ENCODE data around the gene F12. TPM values are rescaled to one million over a fixed set of nuclear protein-coding genes. Genes with fewer than 3 reads are reported as not detected.

The F12 gene
- total and polyA plus RNA-seq, 2 experiments from 2014 or later: 0.43 to 1.8 TPM

DNA sequence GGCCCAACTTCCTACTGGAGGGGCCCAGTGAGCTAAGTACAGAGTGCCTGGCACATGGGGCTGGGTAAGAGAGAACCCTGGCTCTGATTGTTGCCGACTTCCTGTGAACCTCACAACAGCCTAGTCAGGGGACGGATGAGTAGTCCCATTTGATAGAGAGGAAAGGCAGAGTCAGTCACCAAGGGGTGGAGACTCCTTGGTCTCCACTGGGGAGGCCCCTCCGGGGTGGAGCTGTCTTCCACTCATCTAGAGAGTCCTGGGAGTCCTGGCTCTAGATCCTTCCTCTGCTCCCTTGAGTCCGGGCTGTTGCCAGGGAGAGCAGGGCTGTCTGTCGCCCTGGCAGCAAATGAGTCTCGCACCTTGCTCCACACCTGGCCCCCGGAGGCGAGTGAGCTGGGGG lies 25.1 kb upstream of the F12 start:
- Histone ChIP-seq H3K9ac (no peak overlapping the region), H3F3A (ENCODE audit: insufficient read depth) (no peaks in the 10 kb centered on the region), H3K9me3 (ENCODE audit: low read depth) (no peaks in the 10 kb centered on the region), H3K27me3 (replicated peaks; ENCODE audit: insufficient read depth) (no peaks in the 10 kb centered on the region), H2AFZ (no peak overlapping the region), H3K27ac (no peak overlapping the region), H3K4me2 (ENCODE audit: unreplicated experiment) (no peak overlapping the region), H3K36me3 (ENCODE audit: low read depth) (no peaks in the 10 kb centered on the region; the same call in 1 of the 2 replicates), H4K20me1 (ENCODE audit: insufficient read depth) (no peaks in the 10 kb centered on the region), H3K4me3 (no peak overlapping the region), H3K79me2 (ENCODE audit: insufficient read depth) (0 out of 2 replicates have a peak, but pooled peaks cover 3% of the 10 kb centered on the region), H3K9me2 (ENCODE audit: insufficient read depth) (no peaks in the 10 kb centered on the region), H3K4me1 (ENCODE audit: insufficient read depth) (no peaks in the 10 kb centered on the region)
- no peak for DNase-seq
- in situ Hi-C loops (cut with MboI): no loop called here
- TF ChIP-seq EZH2 (IDR thresholded peaks at IDR 0.05; ENCODE audit: insufficient read depth, poor library complexity, severe bottlenecking): no peak
- TF ChIP-seq EZH2phosphoT487 (IDR thresholded peaks at IDR 0.05; ENCODE audit: insufficient read depth, low read depth): no peak
- 92% methylated on average over 8 of the region's 8 CpGs for WGBS, 2 experiments (ENCODE audit: low coverage in 1 of 2, low lambda C conversion rate in 2 of 2, missing lambda C conversion rate in 2 of 2)

GRCh38 chr5:177433658-177434217 lies 24.4 kb upstream of the F12 start:
- no peak overlapping the region for H2AFZ ChIP-seq
- H3K9ac ChIP-seq: no peak overlapping the region
- H3K27me3 ChIP-seq (replicated peaks; ENCODE audit: insufficient read depth): no peaks in the 10 kb centered on the region
- H3K4me2 ChIP-seq (ENCODE audit: unreplicated experiment): no peak overlapping the region
- DNase-seq: no peak
- no peaks in the 10 kb centered on the region for H3K9me3 ChIP-seq (ENCODE audit: low read depth)
- 95% methylated on average over 21 to 27 of the region's 29 CpGs for WGBS, 2 experiments (ENCODE audit: low coverage in 1 of 2, low lambda C conversion rate in 2 of 2, missing lambda C conversion rate in 2 of 2)
- in situ Hi-C loops (cut with MboI): no loop called here
- no peaks in the 10 kb centered on the region; the same call in 1 of the 2 replicates for H3K36me3 ChIP-seq (ENCODE audit: low read depth)
- no peak overlapping the region for H3K4me3 ChIP-seq
- H3K79me2 ChIP-seq (ENCODE audit: insufficient read depth): peaks cover 10% of the 10 kb centered on the region
- no peak for TF ChIP-seq EZH2phosphoT487 (IDR thresholded peaks at IDR 0.05; ENCODE audit: insufficient read depth, low read depth)
- TF ChIP-seq EZH2 (IDR thresholded peaks at IDR 0.05; ENCODE audit: insufficient read depth, poor library complexity, severe bottlenecking): no peak
- no peaks in the 10 kb centered on the region for H4K20me1 ChIP-seq (ENCODE audit: insufficient read depth)
- no peaks in the 10 kb centered on the region for H3F3A ChIP-seq (ENCODE audit: insufficient read depth)
- H3K9me2 ChIP-seq (ENCODE audit: insufficient read depth): no peaks in the 10 kb centered on the region
- no peak overlapping the region for H3K27ac ChIP-seq
- no peaks in the 10 kb centered on the region for H3K4me1 ChIP-seq (ENCODE audit: insufficient read depth)

DNA sequence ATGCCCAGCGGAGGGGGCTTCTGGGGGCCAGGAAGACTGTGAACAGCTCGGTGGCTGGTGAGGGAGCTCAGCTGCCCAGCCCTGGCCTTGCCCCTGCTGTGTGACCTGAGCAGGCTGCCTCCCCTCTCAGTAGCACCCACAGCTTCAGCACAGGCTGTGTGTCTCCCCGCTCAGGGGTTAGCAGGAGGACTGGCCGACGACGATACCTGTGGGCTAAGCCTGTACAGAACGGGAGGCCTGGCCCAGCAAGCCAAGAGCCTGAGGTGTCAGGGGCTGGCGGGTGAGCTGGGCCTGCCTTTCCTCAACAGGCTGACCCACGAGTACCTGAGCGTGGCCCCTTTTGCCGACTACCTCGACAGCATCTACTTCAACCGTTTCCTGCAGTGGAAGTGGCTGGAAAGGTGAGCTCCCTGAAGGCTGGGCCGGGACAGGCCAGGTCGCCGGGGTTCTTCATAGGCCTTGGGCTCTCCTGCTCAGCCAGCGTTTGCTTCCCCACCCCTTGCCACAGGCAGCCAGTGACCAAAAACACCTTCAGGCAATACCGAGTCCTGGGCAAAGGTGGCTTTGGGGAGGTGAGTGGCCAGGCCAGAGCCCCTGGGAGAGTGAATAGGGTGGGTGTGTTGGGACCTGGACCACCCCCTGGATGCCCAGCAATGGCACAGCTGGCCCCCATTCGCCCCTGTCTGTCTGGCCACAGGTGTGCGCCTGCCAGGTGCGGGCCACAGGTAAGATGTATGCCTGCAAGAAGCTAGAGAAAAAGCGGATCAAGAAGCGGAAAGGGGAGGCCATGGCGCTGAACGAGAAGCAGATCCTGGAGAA lies 23.7 kb upstream of the F12 start:
- in situ Hi-C loops (cut with MboI): no loop called here
- H3K79me2 ChIP-seq (ENCODE audit: insufficient read depth): peaks cover 16% of the 10 kb centered on the region
- H4K20me1 ChIP-seq (ENCODE audit: insufficient read depth): no peaks in the 10 kb centered on the region
- no peaks in the 10 kb centered on the region for H3K9me3 ChIP-seq (ENCODE audit: low read depth)
- WGBS, 2 experiments (ENCODE audit: low coverage in 1 of 2, low lambda C conversion rate in 2 of 2, missing lambda C conversion rate in 2 of 2): 93 to 94% methylated on average over 21 to 25 of the region's 25 CpGs
- H3F3A ChIP-seq (ENCODE audit: insufficient read depth): no peaks in the 10 kb centered on the region
- no peaks in the 10 kb centered on the region for H3K27me3 ChIP-seq (replicated peaks; ENCODE audit: insufficient read depth)
- H3K27ac ChIP-seq: no peak overlapping the region
- H3K9ac ChIP-seq: no peak overlapping the region
- no peak overlapping the region for H3K4me3 ChIP-seq
- DNase-seq: no peak
- TF ChIP-seq EZH2phosphoT487 (IDR thresholded peaks at IDR 0.05; ENCODE audit: insufficient read depth, low read depth) (no peak), EZH2 (IDR thresholded peaks at IDR 0.05; ENCODE audit: insufficient read depth, poor library complexity, severe bottlenecking) (no peak)
- no peaks in the 10 kb centered on the region; the same call in 1 of the 2 replicates for H3K36me3 ChIP-seq (ENCODE audit: low read depth)
- no peaks in the 10 kb centered on the region for H3K9me2 ChIP-seq (ENCODE audit: insufficient read depth)
- no peak overlapping the region for H2AFZ ChIP-seq
- no peak overlapping the region for H3K4me2 ChIP-seq (ENCODE audit: unreplicated experiment)
- peaks cover under 1% of the 10 kb centered on the region; the same call in 1 of the 2 replicates for H3K4me1 ChIP-seq (ENCODE audit: insufficient read depth)

DNA sequence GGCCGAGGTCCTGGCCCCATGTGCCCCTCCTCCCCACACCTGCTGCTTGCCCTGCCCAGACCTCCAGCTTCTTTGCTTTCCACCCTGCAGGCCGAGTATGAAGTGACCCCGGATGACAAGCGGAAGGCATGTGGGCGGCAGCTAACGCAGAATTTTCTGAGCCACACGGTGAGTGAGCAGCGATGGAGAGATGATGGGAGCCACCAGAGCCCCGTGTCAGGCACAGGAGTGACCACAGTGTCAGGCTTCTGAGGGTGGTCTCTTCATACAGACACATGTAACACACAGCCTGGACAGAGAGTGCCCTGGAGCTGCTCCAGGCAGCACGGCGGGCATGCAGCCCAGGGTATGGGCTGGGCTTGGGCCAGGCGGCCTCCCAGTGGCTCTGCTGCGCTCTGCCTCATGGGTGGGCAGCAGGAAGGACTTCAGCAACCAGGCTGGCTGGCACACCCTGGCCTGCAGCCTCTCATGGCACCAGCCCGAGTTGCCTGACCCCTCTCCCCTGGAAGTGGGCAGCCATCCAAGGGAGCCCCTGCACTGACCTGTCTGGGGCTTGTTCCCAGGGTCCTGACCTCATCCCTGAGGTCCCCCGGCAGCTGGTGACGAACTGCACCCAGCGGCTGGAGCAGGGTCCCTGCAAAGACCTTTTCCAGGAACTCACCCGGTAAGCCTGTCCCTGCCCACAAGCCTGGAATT lies 22.9 kb upstream of the F12 start:
- no peak for DNase-seq
- peaks cover 8% of the 10 kb centered on the region for H3K4me1 ChIP-seq (ENCODE audit: insufficient read depth)
- TF ChIP-seq EZH2 (IDR thresholded peaks at IDR 0.05; ENCODE audit: insufficient read depth, poor library complexity, severe bottlenecking) (no peak), EZH2phosphoT487 (IDR thresholded peaks at IDR 0.05; ENCODE audit: insufficient read depth, low read depth) (no peak)
- H3F3A ChIP-seq (ENCODE audit: insufficient read depth): no peaks in the 10 kb centered on the region
- no peaks in the 10 kb centered on the region for H4K20me1 ChIP-seq (ENCODE audit: insufficient read depth)
- H3K27me3 ChIP-seq (replicated peaks; ENCODE audit: insufficient read depth): no peaks in the 10 kb centered on the region
- in situ Hi-C loops (cut with MboI): no loop called here
- no peak overlapping the region for H3K9ac ChIP-seq
- no peak overlapping the region for H3K4me3 ChIP-seq
- H3K9me2 ChIP-seq (ENCODE audit: insufficient read depth): no peaks in the 10 kb centered on the region
- H3K9me3 ChIP-seq (ENCODE audit: low read depth): no peaks in the 10 kb centered on the region
- H2AFZ ChIP-seq: no peak overlapping the region
- peaks cover 24% of the 10 kb centered on the region for H3K79me2 ChIP-seq (ENCODE audit: insufficient read depth)
- H3K36me3 ChIP-seq (ENCODE audit: low read depth): no peaks in the 10 kb centered on the region; the same call in 1 of the 2 replicates
- H3K27ac ChIP-seq: no peak overlapping the region
- 87 to 90% methylated on average over 16 to 17 of the region's 18 CpGs for WGBS, 2 experiments (ENCODE audit: low coverage in 1 of 2, low lambda C conversion rate in 2 of 2, missing lambda C conversion rate in 2 of 2)
- no peak overlapping the region for H3K4me2 ChIP-seq (ENCODE audit: unreplicated experiment)

Data from GM23248 (cell line).